ENCODE measurements around the gene RPL13.

GRCh38 chr16:89512453-89512852 lies 48.0 kb upstream of the RPL13 start:
- TF ChIP-seq ZFP37 (tag by site-specific recombination; IDR thresholded peaks at IDR 0.05) (no peak), ZNF404 (tag by site-specific recombination; IDR thresholded peaks at IDR 0.05) (no peak), ZNF776 (tag by site-specific recombination; IDR thresholded peaks at IDR 0.05; ENCODE audit: borderline replicate concordance) (no peak), CTCF (tag by site-specific recombination; IDR thresholded peaks at IDR 0.05) (no peak), PRDM10 (tag by site-specific recombination; IDR thresholded peaks at IDR 0.05) (no peak), ZNF133 (tag by site-specific recombination; IDR thresholded peaks at IDR 0.05) (no peak), ZNF501 (tag by site-specific recombination; IDR thresholded peaks at IDR 0.05) (no peak), ZBTB49 (tag by site-specific recombination; IDR thresholded peaks at IDR 0.05; ENCODE audit: low read depth) (no peak), ZFP41 (tag by site-specific recombination; IDR thresholded peaks at IDR 0.05; ENCODE audit: borderline replicate concordance) (no peak), ZNF121 (tag by site-specific recombination; IDR thresholded peaks at IDR 0.05) (no peak), IKZF3 (tag by site-specific recombination; IDR thresholded peaks at IDR 0.05) (no peak)
